KBM-7 (cell line): ENCODE data around the gene ATP6AP2.
"Not testable (repeated sequence)": the region's sequence is repeated elsewhere in the genome, so short reads cannot be mapped to it uniquely, and the experiment has no call there.

ENCODE experiments used
- DNase-seq: peaks from one replicate; pipeline ENCODE4 v3.0.0-alpha.2; 2015
- in situ Hi-C: fragments of 300-500 bp; cut with MboI; formaldehyde crosslinking; loops from 2 replicates; pipeline ENCODE4 v1.14.3; 2020; ENCODE audit warnings: low sequenced_read_pairs, low pct_unique_long_range_greater_than_20kb, mixed read lengths

Gene ATP6AP2

GRCh38 chrX:40571600-40571999 lies 9.2 kb upstream of the ATP6AP2 start:
- in situ Hi-C loops: no loop called here
- DNase-seq: no peak

- DNase-seq: peak; percentile 75
- in situ Hi-C loops: no loop called here
These were observed 7.0 kb upstream of the ATP6AP2 start for GRCh38 chrX:40573763-40574162.

- DNase-seq: not testable (repeated sequence)
These were observed 5.4 kb upstream of the ATP6AP2 start for GRCh38 chrX:40575411-40575810.

GRCh38 chrX:40576291-40576690 lies 4.5 kb upstream of the ATP6AP2 start:
- no peak for DNase-seq
- in situ Hi-C loops: no loop called here

More at GRCh38 chrX:40575411-40575810, 5.4 kb upstream of the ATP6AP2 start:
- in situ Hi-C loops: not testable (repeated sequence)

- no peak for DNase-seq
- in situ Hi-C loops: no loop called here
These were observed 2.6 kb upstream of the ATP6AP2 start for GRCh38 chrX:40578039-40578695.

- in situ Hi-C loops: no loop called here
- no peak for DNase-seq
These were observed 1.6 kb upstream of the ATP6AP2 start for GRCh38 chrX:40579141-40579540.

GRCh38 chrX:40579900-40580536 lies 752 bp upstream of the ATP6AP2 start:
- DNase-seq: no peak
- in situ Hi-C loops: no loop called here

GRCh38 chrX:40581336-40581920 lies 658 bp downstream of the ATP6AP2 start:
- DNase-seq: peak; percentile 25
- in situ Hi-C loops: no loop called here

- DNase-seq, in situ Hi-C loops: not testable (repeated sequence)
These were observed 1.4 kb downstream of the ATP6AP2 start for GRCh38 chrX:40582178-40582577.

GRCh38 chrX:40582811-40583210 lies 2.0 kb downstream of the ATP6AP2 start:
- in situ Hi-C loops: no loop called here
- peak; percentile 7 for DNase-seq

GRCh38 chrX:40587623-40588022 lies 6.9 kb downstream of the ATP6AP2 start:
- in situ Hi-C loops, DNase-seq: not testable (repeated sequence)

GRCh38 chrX:40589616-40590321 lies 9.0 kb downstream of the ATP6AP2 start:
- DNase-seq, in situ Hi-C loops: not testable (repeated sequence)

GRCh38 chrX:40603446-40603845 lies 22.7 kb downstream of the ATP6AP2 start:
- DNase-seq: no peak
- in situ Hi-C loops: no loop called here

- in situ Hi-C loops: no loop called here
- no peak for DNase-seq
These were observed 26.6 kb downstream of the ATP6AP2 start for GRCh38 chrX:40607381-40607780.

GRCh38 chrX:40612511-40612910 lies 31.7 kb downstream of the ATP6AP2 start:
- no peak for DNase-seq

GRCh38 chrX:40615976-40616375 lies 35.2 kb downstream of the ATP6AP2 start:
- in situ Hi-C loops: no loop called here

More at GRCh38 chrX:40612511-40612910, 31.7 kb downstream of the ATP6AP2 start:
- in situ Hi-C loops: no loop called here

GRCh38 chrX:40617566-40617965 lies 36.8 kb downstream of the ATP6AP2 start:
- no peak for DNase-seq
- in situ Hi-C loops: no loop called here

More at GRCh38 chrX:40615976-40616375, 35.2 kb downstream of the ATP6AP2 start:
- no peak for DNase-seq

- no peak for DNase-seq
- in situ Hi-C loops: no loop called here
These were observed 41.8 kb downstream of the ATP6AP2 start for GRCh38 chrX:40622479-40623138.

- in situ Hi-C loops: no loop called here
- no peak for DNase-seq
These were observed 42.4 kb downstream of the ATP6AP2 start, which contains the start of gene MPC1L for GRCh38 chrX:40623139-40623536. TSS of gene MPC1L (plus strand) at chrX:40623428. CDS start at chrX:40623566, 138 bp downstream.
